ENCODE measurements around the gene RECQL5.

- TF ChIP-seq CTCF (IDR thresholded peaks at IDR 0.05; ENCODE audit: borderline replicate concordance, extremely low read depth, low read length, poor library complexity, severe bottlenecking) (no peak), EZH2 (IDR thresholded peaks at IDR 0.05; ENCODE audit: borderline replicate concordance, low read depth, low read length, severe bottlenecking) (no peak)
Measured at GRCh38 chr17:75614556-75615270, 52.2 kb downstream of the RECQL5 start.
